GM23338 (cell line): ENCODE data around the gene ATXN1L.
"Not testable (repeated sequence)": the region's sequence is repeated elsewhere in the genome, so short reads cannot be mapped to it uniquely, and the experiment has no call there.

ENCODE experiments used
- CREB1 ChIP-seq: fragments of 250-450 bp; sonication (Bioruptor Pico); IDR thresholded peaks from 2 replicates; pipeline ENCODE4 v1.5.0; 2020; ENCODE audit warnings: low read depth, mild to moderate bottlenecking, moderate library complexity
- EZH2 ChIP-seq: fragments of 200-600 bp; sonication (generic); IDR thresholded peaks from one replicate; pipeline ENCODE4 v1.8.0; 2017; ENCODE audit warnings: antibody characterized with exemption, mild to moderate bottlenecking, low read depth; ENCODE audit not compliant: unreplicated experiment
- EZH2phosphoT487 ChIP-seq: fragments of 200-600 bp; sonication (generic); IDR thresholded peaks from one replicate; pipeline ENCODE4 v1.8.1; 2018; ENCODE audit warnings: antibody characterized with exemption; ENCODE audit not compliant: unreplicated experiment
- JUNB ChIP-seq: IDR thresholded peaks from one replicate; pipeline ENCODE4 v1.6.1; 2016; ENCODE audit warnings: antibody characterized with exemption; ENCODE audit not compliant: unreplicated experiment
- NANOG ChIP-seq: IDR thresholded peaks from 2 replicates; pipeline ENCODE4 v1.6.1; 2016; ENCODE audit warnings: antibody characterized with exemption, borderline replicate concordance
- POLR2AphosphoS5 ChIP-seq: IDR thresholded peaks from 2 replicates; pipeline ENCODE4 v1.6.1; 2016; ENCODE audit warnings: antibody characterized with exemption, low read depth
- STAT1 ChIP-seq: IDR thresholded peaks from one replicate; pipeline ENCODE4 v1.6.1; 2016; ENCODE audit warnings: antibody characterized with exemption; ENCODE audit not compliant: unreplicated experiment
- ZNF114 ChIP-seq: fragments of 250-450 bp; sonication (Bioruptor Pico); IDR thresholded peaks from 2 replicates; pipeline ENCODE4 v1.5.0; 2020; ENCODE audit warnings: mild to moderate bottlenecking, moderate library complexity
- ZNF331 ChIP-seq: fragments of 250-450 bp; sonication (Bioruptor Pico); IDR thresholded peaks from 2 replicates; pipeline ENCODE4 v1.5.0; 2020; ENCODE audit warnings: low read depth, mild to moderate bottlenecking, moderate library complexity
- TF ChIP-seq, protein P1 (sequence below), 2 experiments: fragments of 200-600 bp in 1 of 2; sonication (generic) in 1 of 2; conservative IDR thresholded peaks; 2 replicates each; pipeline versions ENCODE4 v1.5.1 to v1.6.1; 2016 to 2017; ENCODE audit warnings: antibody characterized with exemption in 2 of 2, low read depth in 2 of 2, mild to moderate bottlenecking in 2 of 2, moderate library complexity in 1 of 2
- TF ChIP-seq, protein P2 (sequence below): IDR thresholded peaks from 2 replicates; pipeline ENCODE4 v1.6.1; 2016; ENCODE audit warnings: antibody characterized with exemption
- TF ChIP-seq, protein P3 (sequence below): IDR thresholded peaks from one replicate; pipeline ENCODE4 v1.6.1; 2018; ENCODE audit warnings: antibody characterized with exemption; ENCODE audit not compliant: unreplicated experiment

DNA sequence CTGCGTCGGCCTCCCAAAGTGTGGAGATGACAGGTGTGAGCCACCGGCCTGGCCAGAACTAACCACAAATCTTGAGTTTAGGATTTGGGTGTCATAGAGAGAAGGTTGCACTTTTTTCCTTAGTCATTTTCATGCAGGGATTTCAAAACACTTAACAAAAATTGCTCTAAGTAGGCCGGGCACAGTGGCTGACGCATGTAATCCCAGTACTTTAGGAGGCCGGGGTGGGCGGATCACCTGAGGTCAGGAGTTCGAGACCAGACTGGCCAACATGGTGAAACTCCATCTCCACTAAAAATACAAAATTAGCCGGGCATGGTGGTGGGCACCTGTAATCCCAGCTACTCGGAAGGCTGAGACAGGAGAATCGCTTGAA lies 35.6 kb upstream of the ATXN1L start:
- TF ChIP-seq, protein P1, sequence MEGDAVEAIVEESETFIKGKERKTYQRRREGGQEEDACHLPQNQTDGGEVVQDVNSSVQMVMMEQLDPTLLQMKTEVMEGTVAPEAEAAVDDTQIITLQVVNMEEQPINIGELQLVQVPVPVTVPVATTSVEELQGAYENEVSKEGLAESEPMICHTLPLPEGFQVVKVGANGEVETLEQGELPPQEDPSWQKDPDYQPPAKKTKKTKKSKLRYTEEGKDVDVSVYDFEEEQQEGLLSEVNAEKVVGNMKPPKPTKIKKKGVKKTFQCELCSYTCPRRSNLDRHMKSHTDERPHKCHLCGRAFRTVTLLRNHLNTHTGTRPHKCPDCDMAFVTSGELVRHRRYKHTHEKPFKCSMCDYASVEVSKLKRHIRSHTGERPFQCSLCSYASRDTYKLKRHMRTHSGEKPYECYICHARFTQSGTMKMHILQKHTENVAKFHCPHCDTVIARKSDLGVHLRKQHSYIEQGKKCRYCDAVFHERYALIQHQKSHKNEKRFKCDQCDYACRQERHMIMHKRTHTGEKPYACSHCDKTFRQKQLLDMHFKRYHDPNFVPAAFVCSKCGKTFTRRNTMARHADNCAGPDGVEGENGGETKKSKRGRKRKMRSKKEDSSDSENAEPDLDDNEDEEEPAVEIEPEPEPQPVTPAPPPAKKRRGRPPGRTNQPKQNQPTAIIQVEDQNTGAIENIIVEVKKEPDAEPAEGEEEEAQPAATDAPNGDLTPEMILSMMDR (conservative IDR thresholded peaks at IDR 0.05; ENCODE audit: low read depth in 2 of 2): not testable (repeated sequence)
- TF ChIP-seq POLR2AphosphoS5; EZH2; JUNB; CREB1 (CRISPR knock-in tag); STAT1; NANOG; EZH2phosphoT487; ZNF331; ZNF114: not testable (repeated sequence)
- TF ChIP-seq, protein P2, sequence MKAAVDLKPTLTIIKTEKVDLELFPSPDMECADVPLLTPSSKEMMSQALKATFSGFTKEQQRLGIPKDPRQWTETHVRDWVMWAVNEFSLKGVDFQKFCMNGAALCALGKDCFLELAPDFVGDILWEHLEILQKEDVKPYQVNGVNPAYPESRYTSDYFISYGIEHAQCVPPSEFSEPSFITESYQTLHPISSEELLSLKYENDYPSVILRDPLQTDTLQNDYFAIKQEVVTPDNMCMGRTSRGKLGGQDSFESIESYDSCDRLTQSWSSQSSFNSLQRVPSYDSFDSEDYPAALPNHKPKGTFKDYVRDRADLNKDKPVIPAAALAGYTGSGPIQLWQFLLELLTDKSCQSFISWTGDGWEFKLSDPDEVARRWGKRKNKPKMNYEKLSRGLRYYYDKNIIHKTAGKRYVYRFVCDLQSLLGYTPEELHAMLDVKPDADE: not testable (repeated sequence)
- TF ChIP-seq, protein P3, sequence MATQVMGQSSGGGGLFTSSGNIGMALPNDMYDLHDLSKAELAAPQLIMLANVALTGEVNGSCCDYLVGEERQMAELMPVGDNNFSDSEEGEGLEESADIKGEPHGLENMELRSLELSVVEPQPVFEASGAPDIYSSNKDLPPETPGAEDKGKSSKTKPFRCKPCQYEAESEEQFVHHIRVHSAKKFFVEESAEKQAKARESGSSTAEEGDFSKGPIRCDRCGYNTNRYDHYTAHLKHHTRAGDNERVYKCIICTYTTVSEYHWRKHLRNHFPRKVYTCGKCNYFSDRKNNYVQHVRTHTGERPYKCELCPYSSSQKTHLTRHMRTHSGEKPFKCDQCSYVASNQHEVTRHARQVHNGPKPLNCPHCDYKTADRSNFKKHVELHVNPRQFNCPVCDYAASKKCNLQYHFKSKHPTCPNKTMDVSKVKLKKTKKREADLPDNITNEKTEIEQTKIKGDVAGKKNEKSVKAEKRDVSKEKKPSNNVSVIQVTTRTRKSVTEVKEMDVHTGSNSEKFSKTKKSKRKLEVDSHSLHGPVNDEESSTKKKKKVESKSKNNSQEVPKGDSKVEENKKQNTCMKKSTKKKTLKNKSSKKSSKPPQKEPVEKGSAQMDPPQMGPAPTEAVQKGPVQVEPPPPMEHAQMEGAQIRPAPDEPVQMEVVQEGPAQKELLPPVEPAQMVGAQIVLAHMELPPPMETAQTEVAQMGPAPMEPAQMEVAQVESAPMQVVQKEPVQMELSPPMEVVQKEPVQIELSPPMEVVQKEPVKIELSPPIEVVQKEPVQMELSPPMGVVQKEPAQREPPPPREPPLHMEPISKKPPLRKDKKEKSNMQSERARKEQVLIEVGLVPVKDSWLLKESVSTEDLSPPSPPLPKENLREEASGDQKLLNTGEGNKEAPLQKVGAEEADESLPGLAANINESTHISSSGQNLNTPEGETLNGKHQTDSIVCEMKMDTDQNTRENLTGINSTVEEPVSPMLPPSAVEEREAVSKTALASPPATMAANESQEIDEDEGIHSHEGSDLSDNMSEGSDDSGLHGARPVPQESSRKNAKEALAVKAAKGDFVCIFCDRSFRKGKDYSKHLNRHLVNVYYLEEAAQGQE: not testable (repeated sequence)
